Duodenal mucosa (tissue), 2 donors: ENCODE results near the gene NUDT7.
A peak's percentile ranks its signal among the peaks of the same experiment; 100 is the strongest.

Source experiments
- H3K27ac ChIP-seq: one replicate; pipeline ENCODE4 v1.7.0; 2013; ENCODE audit warnings: low read depth, low read length
- H3K27me3 ChIP-seq, 2 donors: one replicate each; pipeline ENCODE4 v1.7.0; 2013; ENCODE audit warnings: low read length in 2 of 2, control low read depth in 1 of 2; ENCODE audit not compliant: insufficient read depth in 2 of 2, control insufficient read depth in 1 of 2
- H3K36me3 ChIP-seq, 2 donors: one replicate each; pipeline ENCODE4 v1.7.0; 2013; ENCODE audit warnings: low read length in 2 of 2, control low read depth in 1 of 2; ENCODE audit not compliant: insufficient read depth in 2 of 2, control insufficient read depth in 1 of 2
- H3K4me1 ChIP-seq, 2 donors: one replicate each; pipeline ENCODE4 v1.7.0; 2013; ENCODE audit warnings: low read length in 2 of 2, control low read depth in 1 of 2; ENCODE audit not compliant: insufficient read depth in 2 of 2, control insufficient read depth in 1 of 2
- H3K4me3 ChIP-seq, 2 donors: one replicate each; pipeline ENCODE4 v1.7.0; 2013; ENCODE audit warnings: low read length in 2 of 2, low read depth in 1 of 2
- H3K9ac ChIP-seq, 2 donors: one replicate each; pipeline ENCODE4 v1.7.0; 2013; ENCODE audit warnings: low read length in 2 of 2, low read depth in 1 of 2
- H3K9me3 ChIP-seq, 2 donors: one replicate each; pipeline ENCODE4 v1.7.0; 2013; ENCODE audit warnings: low read length in 2 of 2, control low read depth in 1 of 2; ENCODE audit not compliant: control insufficient read depth in 1 of 2

Gene NUDT7

GRCh38 chr16:77686385-77686784 is 35.9 kb upstream of the NUDT7 start:
- H3K9ac ChIP-seq: no peak overlapping the region
- H3K27me3 ChIP-seq: peaks cover 0 to 2% of the 10 kb centered on the region in 2 donors
- H3K9me3 ChIP-seq: no peaks in the 10 kb centered on the region
- H3K36me3 ChIP-seq: no peaks in the 10 kb centered on the region
- H3K4me1 ChIP-seq: no peaks in the 10 kb centered on the region
- no peak overlapping the region for H3K27ac ChIP-seq
- H3K4me3 ChIP-seq: no peak overlapping the region

GRCh38 chr16:77689971-77690370 is 32.3 kb upstream of the NUDT7 start:
- Histone ChIP-seq H3K36me3 (no peaks in the 10 kb centered on the region), H3K4me1 (no peaks in the 10 kb centered on the region), H3K27ac (no peak overlapping the region), H3K27me3 (peaks cover 0 to 2% of the 10 kb centered on the region in 2 donors), H3K9me3 (no peaks in the 10 kb centered on the region), H3K4me3 (no peak overlapping the region), H3K9ac (no peak overlapping the region)

- no peaks in the 10 kb centered on the region for H3K4me1 ChIP-seq
- no peak overlapping the region for H3K9ac ChIP-seq
- no peaks in the 10 kb centered on the region for H3K9me3 ChIP-seq
- H3K27ac ChIP-seq: no peak overlapping the region
- peaks cover 0 to 2% of the 10 kb centered on the region in 2 donors for H3K27me3 ChIP-seq
- no peak overlapping the region for H3K4me3 ChIP-seq
- H3K36me3 ChIP-seq: no peaks in the 10 kb centered on the region
Observed at GRCh38 chr16:77690416-77690815, 31.9 kb upstream of the NUDT7 start.

DNA sequence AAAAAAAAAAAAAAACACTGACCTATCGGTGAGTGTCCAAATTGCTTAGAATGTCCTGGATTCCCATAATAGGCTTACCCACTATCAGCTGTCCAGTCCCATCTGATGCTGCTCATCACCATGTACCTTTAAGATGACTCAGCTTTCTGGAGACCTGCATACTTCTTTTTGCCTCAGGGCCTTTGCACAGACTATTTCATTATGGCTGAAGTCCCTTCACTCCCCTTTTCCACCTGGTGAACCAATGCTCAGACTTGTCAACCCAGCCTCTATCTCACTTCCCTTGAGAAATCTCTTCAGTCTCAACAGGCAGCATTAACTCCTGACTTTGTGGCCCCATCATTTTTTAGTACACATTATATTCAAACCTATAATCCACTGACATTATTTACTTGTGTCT is 29.7 kb upstream of the NUDT7 start:
- Histone ChIP-seq H3K9me3 (no peaks in the 10 kb centered on the region), H3K4me3 (no peak overlapping the region), H3K4me1 (no peaks in the 10 kb centered on the region), H3K27me3 (peaks cover 0 to 2% of the 10 kb centered on the region in 2 donors), H3K36me3 (no peaks in the 10 kb centered on the region), H3K9ac (no peak overlapping the region), H3K27ac (no peak overlapping the region)

DNA sequence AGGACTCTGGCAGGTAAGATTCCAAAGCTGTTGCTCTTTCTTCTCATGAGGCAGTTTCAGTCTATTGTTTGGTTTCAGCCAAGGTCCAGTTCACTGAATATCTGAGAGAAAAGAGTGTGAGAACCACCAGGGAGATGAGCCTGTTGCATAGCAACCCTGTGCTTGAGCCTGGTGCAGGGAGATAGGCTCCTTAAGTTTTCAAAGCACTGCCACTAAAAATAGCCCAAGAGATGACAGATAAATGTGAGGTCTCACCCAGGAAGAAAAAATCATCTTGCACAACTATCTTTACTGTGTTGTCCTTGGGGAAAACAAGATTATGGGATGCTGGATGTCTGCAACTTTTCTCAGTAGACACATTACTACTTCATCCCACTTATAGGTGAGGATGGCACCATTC is 26.2 kb upstream of the NUDT7 start:
- H3K36me3 ChIP-seq: no peaks in the 10 kb centered on the region
- no peak overlapping the region for H3K9ac ChIP-seq
- no peak overlapping the region for H3K27ac ChIP-seq
- peaks cover 0 to 2% of the 10 kb centered on the region in 2 donors for H3K27me3 ChIP-seq
- no peaks in the 10 kb centered on the region for H3K9me3 ChIP-seq
- H3K4me3 ChIP-seq: no peak overlapping the region
- H3K4me1 ChIP-seq: no peaks in the 10 kb centered on the region

DNA sequence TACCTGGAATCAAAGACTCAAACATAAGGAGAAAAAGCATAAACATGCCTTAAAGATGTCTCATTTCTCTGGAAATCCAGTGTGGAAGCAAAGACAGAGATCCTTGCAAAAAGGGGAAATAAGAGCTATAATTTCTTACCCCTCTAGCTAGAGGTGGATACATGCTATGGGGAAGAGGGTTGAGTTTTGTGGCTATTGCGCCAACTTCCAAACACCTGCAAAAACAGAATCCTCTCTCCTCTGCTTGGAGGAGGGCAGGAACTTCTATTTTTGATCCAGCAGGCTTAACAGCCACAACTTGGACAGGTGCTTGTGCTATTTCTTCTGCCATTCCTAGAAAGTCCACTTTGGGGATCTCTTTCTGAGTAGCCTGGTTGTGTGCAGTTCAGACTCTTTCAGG is 21.5 kb upstream of the NUDT7 start:
- Histone ChIP-seq H3K4me3 (no peak overlapping the region), H3K9me3 (no peaks in the 10 kb centered on the region), H3K27ac (no peak overlapping the region), H3K27me3 (no peaks in the 10 kb centered on the region), H3K4me1 (no peaks in the 10 kb centered on the region), H3K9ac (no peak overlapping the region), H3K36me3 (no peaks in the 10 kb centered on the region)

- Histone ChIP-seq H3K4me3 (no peak overlapping the region), H3K27me3 (peaks cover 3 to 7% of the 10 kb centered on the region in 2 donors), H3K4me1 (no peaks in the 10 kb centered on the region), H3K9ac (no peak overlapping the region), H3K9me3 (no peaks in the 10 kb centered on the region), H3K27ac (no peak overlapping the region), H3K36me3 (no peaks in the 10 kb centered on the region)
Observed at GRCh38 chr16:77705351-77705750, 17.0 kb upstream of the NUDT7 start.

DNA sequence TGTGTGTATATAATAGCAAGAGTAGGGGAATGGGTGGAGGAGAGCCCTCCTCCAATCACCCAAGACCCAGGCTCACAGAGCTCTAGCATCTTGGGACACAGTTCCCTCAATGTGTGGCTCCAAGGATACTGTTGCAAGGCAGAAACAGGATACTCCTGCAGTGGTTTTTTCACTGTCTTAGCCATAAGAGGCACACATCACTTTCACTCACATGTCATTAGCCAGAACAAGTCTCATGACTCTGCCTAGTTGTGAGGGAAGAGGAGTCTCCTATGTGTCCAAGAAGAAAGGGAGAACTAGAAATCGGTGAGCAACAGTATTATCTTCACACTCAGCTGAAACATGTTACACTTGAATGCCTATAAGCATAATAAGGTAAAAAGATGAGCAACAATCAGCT is 11.1 kb upstream of the NUDT7 start:
- no peak overlapping the region for H3K9ac ChIP-seq
- H3K4me1 ChIP-seq: no peaks in the 10 kb centered on the region
- H3K4me3 ChIP-seq: no peak overlapping the region
- no peaks in the 10 kb centered on the region for H3K36me3 ChIP-seq
- peaks cover 3 to 4% of the 10 kb centered on the region in 2 donors for H3K9me3 ChIP-seq
- H3K27ac ChIP-seq: no peak overlapping the region
- peaks cover 3 to 7% of the 10 kb centered on the region in 2 donors for H3K27me3 ChIP-seq

DNA sequence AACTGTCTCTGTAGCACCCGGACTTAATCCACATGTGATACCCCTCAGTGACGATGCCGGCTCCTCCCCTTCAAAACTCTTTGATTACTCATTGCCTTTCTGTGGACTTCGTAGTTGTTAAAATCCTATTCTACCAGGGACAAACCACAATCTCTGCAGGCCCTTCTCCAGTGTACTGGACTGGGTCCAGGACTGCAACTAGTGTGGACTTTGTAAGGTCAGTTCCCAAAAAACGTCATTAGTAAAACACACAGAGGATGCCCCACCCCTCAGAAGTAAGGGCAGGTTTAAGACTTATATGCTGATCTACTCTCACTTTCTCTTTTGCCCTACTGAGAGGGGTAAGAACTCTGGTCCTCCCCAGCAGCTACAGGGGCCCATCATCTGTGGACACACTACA is 10.5 kb upstream of the NUDT7 start:
- Histone ChIP-seq H3K4me1 (no peaks in the 10 kb centered on the region), H3K36me3 (no peaks in the 10 kb centered on the region), H3K4me3 (peak overlapping the region in 1 of 2 donors; percentile 16), H3K27ac (no peak overlapping the region), H3K9ac (no peak overlapping the region), H3K9me3 (peaks cover 3 to 4% of the 10 kb centered on the region in 2 donors), H3K27me3 (peaks cover 3 to 7% of the 10 kb centered on the region in 2 donors)

- H3K27me3 ChIP-seq: no peaks in the 10 kb centered on the region
Observed at GRCh38 chr16:77715145-77715544, 7.2 kb upstream of the NUDT7 start.

GRCh38 chr16:77721752-77722308 is 484 bp upstream of the NUDT7 start:
- Histone ChIP-seq H3K4me1 (peaks cover 7% of the 10 kb centered on the region in 2 donors), H3K9me3 (no peaks in the 10 kb centered on the region), H3K9ac (peak overlapping the region in 1 of 2 donors; percentile 23), H3K27me3 (no peaks in the 10 kb centered on the region), H3K27ac (no peak overlapping the region), H3K4me3 (peak overlapping the region; percentile 30 to 34), H3K36me3 (peaks cover 0 to 5% of the 10 kb centered on the region in 2 donors)

More at GRCh38 chr16:77715145-77715544, 7.2 kb upstream of the NUDT7 start:
- Histone ChIP-seq H3K36me3 (no peaks in the 10 kb centered on the region), H3K4me3 (no peak overlapping the region), H3K27ac (no peak overlapping the region), H3K9me3 (peaks cover 3 to 4% of the 10 kb centered on the region in 2 donors), H3K4me1 (no peaks in the 10 kb centered on the region), H3K9ac (no peak overlapping the region)
